Measurements from ENCODE around the gene SYCE1.

DNA sequence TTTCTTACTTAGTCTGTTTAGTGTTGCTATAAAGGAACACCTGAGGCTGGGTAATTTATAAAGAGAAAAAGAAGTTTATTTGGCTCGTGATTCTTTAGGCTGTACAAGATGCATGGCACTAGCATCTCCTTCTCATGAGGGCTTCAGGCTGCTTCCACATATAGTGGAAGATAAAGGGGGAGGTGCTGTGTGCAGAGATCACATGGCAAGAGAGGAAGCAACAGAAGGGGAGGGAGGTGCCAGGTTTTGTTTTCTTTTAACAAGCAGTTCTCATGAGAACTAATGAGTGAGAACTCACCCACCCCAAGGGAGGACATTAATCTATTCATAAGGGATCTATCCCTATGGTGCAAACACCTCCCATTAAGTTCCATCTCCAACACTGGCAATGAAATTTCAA, 20.9 kb downstream of the SYCE1 start:
- TF ChIP-seq, protein P1, sequence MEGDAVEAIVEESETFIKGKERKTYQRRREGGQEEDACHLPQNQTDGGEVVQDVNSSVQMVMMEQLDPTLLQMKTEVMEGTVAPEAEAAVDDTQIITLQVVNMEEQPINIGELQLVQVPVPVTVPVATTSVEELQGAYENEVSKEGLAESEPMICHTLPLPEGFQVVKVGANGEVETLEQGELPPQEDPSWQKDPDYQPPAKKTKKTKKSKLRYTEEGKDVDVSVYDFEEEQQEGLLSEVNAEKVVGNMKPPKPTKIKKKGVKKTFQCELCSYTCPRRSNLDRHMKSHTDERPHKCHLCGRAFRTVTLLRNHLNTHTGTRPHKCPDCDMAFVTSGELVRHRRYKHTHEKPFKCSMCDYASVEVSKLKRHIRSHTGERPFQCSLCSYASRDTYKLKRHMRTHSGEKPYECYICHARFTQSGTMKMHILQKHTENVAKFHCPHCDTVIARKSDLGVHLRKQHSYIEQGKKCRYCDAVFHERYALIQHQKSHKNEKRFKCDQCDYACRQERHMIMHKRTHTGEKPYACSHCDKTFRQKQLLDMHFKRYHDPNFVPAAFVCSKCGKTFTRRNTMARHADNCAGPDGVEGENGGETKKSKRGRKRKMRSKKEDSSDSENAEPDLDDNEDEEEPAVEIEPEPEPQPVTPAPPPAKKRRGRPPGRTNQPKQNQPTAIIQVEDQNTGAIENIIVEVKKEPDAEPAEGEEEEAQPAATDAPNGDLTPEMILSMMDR (IDR thresholded peaks at IDR 0.05; ENCODE audit: low read depth, low read length, missing input control): no peak
- TF ChIP-seq ATF3 (IDR thresholded peaks at IDR 0.05): no peak
- TF ChIP-seq EGR1 (IDR thresholded peaks at IDR 0.05; ENCODE audit: low read depth in 2 of 2): no peak
- no peak for TF ChIP-seq HNF4A (conservative IDR thresholded peaks at IDR 0.05)
- TF ChIP-seq YY1 (IDR thresholded peaks at IDR 0.05): no peak
- TF ChIP-seq, protein P2, sequence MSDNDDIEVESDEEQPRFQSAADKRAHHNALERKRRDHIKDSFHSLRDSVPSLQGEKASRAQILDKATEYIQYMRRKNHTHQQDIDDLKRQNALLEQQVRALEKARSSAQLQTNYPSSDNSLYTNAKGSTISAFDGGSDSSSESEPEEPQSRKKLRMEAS (IDR thresholded peaks at IDR 0.05): no peak
- TF ChIP-seq TAF1 (conservative IDR thresholded peaks at IDR 0.05): no peak
- TF ChIP-seq RAD21 (IDR thresholded peaks at IDR 0.05): no peak
- TF ChIP-seq SP1 (IDR thresholded peaks at IDR 0.05): no peak

All from liver (tissue), 3 donors.